Endodermal cell (in vitro differentiated cells): Measurements from ENCODE around the gene TMEM87B. TPM values are rescaled to one million over a fixed set of nuclear protein-coding genes. Genes with fewer than 3 reads are reported as not detected.
A peak's percentile ranks its signal among the peaks of the same experiment; 100 is the strongest.

Experiments used
- DNase-seq: peaks from one replicate; pipeline ENCODE4 v3.0.0-alpha.2; 2017
- H3K27ac ChIP-seq: 2 replicates; pipeline ENCODE4 v1.5.1; 2013; ENCODE audit warnings: mild to moderate bottlenecking, low read depth, low read length, moderate library complexity
- H3K27me3 ChIP-seq: 2 replicates; pipeline ENCODE4 v1.6.1; 2013; ENCODE audit warnings: mild to moderate bottlenecking, low read length, moderate library complexity; ENCODE audit not compliant: insufficient read depth, control insufficient read depth, poor library complexity, severe bottlenecking
- H3K36me3 ChIP-seq: 2 replicates; pipeline ENCODE4 v1.7.0; 2013; ENCODE audit warnings: mild to moderate bottlenecking, low read length, moderate library complexity; ENCODE audit not compliant: control insufficient read depth, insufficient read depth
- H3K4me1 ChIP-seq: one replicate; pipeline ENCODE4 v1.7.0; 2013; ENCODE audit warnings: low read length; ENCODE audit not compliant: control insufficient read depth, insufficient read depth
- H3K4me3 ChIP-seq: 2 replicates; pipeline ENCODE4 v1.5.1; 2013; ENCODE audit warnings: mild to moderate bottlenecking, low read length, moderate library complexity
- H3K9ac ChIP-seq: 2 replicates; pipeline ENCODE4 v1.6.1; 2013; ENCODE audit warnings: mild to moderate bottlenecking, low read length, moderate library complexity; ENCODE audit not compliant: poor library complexity, severe bottlenecking; ENCODE audit errors: extremely low read depth
- H3K9me3 ChIP-seq: 2 replicates; pipeline ENCODE4 v1.6.1; 2013; ENCODE audit warnings: mild to moderate bottlenecking, low read length, moderate library complexity; ENCODE audit not compliant: control insufficient read depth
- H3K27ac Mint-ChIP-seq: 2 replicates; pipeline ENCODE4 v1.8.0; 2020; ENCODE audit warnings: mixed read lengths
- H3K27me3 Mint-ChIP-seq: 2 replicates; pipeline ENCODE4 v1.8.0; 2021; ENCODE audit warnings: mild to moderate bottlenecking, mixed read lengths; ENCODE audit not compliant: insufficient read depth
- H3K36me3 Mint-ChIP-seq: 2 replicates; pipeline ENCODE4 v1.8.0; 2020; ENCODE audit warnings: low read depth, mixed read lengths
- H3K4me1 Mint-ChIP-seq: 2 replicates; pipeline ENCODE4 v1.8.0; 2020; ENCODE audit warnings: mixed read lengths
- H3K4me3 Mint-ChIP-seq: 2 replicates; pipeline ENCODE4 v1.8.0; 2020; ENCODE audit warnings: mild to moderate bottlenecking, moderate library complexity, mixed read lengths
- H3K9me3 Mint-ChIP-seq: 2 replicates; pipeline ENCODE4 v1.8.0; 2020; ENCODE audit warnings: mild to moderate bottlenecking, mixed read lengths
- CTCF ChIP-seq: fragments of 200-600 bp; sonication (generic); conservative IDR thresholded peaks from 2 replicates; pipeline ENCODE4 v1.5.0; 2021; ENCODE audit warnings: antibody characterized with exemption, mild to moderate bottlenecking
- WGBS, 2 experiments: methylation state at CpG; one replicate each; pipeline versions ENCODE4 v1.1.5 to v1.1.7; 2013; ENCODE audit warnings: missing lambda C conversion rate in 2 of 2, mixed read lengths in 1 of 2; ENCODE audit not compliant: insufficient coverage in 1 of 2, insufficient read length in 1 of 2; 5-methylcytosine and 5-hydroxymethylcytosine counted together
- total RNA-seq, 2 donors: library from RNA; stranded (reverse); fragmentation: NEBNext Ultra II Directional in 1 of 2; extraction: Animal tissue kit (Norgen Biotek cat#: 25700) in 1 of 2; gene quantifications; 2 replicates in 1 of 2; 3 replicates in 1 of 2; pipeline ENCODE4 v1.2.1, GENCODE V29; 2021

TMEM87B gene
- total RNA-seq, 2 donors from 2014 or later, result 20.2 to 22.3 TPM

GRCh38 chr2:112007493-112007892 lies 47.6 kb upstream of the TMEM87B start:
- peaks cover 62% of the 10 kb centered on the region for H3K36me3 Mint-ChIP-seq
- H3K4me1 Mint-ChIP-seq, result no peaks in the 10 kb centered on the region
- 98 to 100% methylated on average over 1 to 2 of the region's 2 CpGs for WGBS, 2 experiments
- Histone ChIP-seq H3K36me3 (peaks cover 89% of the 10 kb centered on the region), H3K27me3 (no peaks in the 10 kb centered on the region), H3K9me3 (no peaks in the 10 kb centered on the region), H3K27ac (no peak overlapping the region), H3K4me3 (no peak overlapping the region), H3K9ac (no peak overlapping the region), H3K4me1 (no peaks in the 10 kb centered on the region)
- no peak for TF ChIP-seq CTCF
- H3K9me3 Mint-ChIP-seq, result no peaks in the 10 kb centered on the region
- no peaks in the 10 kb centered on the region for H3K27me3 Mint-ChIP-seq
- no peak overlapping the region for H3K4me3 Mint-ChIP-seq
- peak overlapping the region; percentile 8 for H3K27ac Mint-ChIP-seq
- no peak for DNase-seq

- Mint-ChIP-seq H3K4me1 (no peaks in the 10 kb centered on the region), H3K36me3 (peaks cover 64% of the 10 kb centered on the region), H3K4me3 (no peak overlapping the region), H3K9me3 (no peaks in the 10 kb centered on the region), H3K27ac (no peak overlapping the region), H3K27me3 (no peaks in the 10 kb centered on the region)
- TF ChIP-seq CTCF, result no peak
- Histone ChIP-seq H3K27ac (no peak overlapping the region), H3K36me3 (peaks cover 88% of the 10 kb centered on the region), H3K4me1 (no peaks in the 10 kb centered on the region), H3K4me3 (no peak overlapping the region), H3K27me3 (no peaks in the 10 kb centered on the region), H3K9ac (no peak overlapping the region), H3K9me3 (no peaks in the 10 kb centered on the region)
- 92 to 100% methylated on average over 2 of the region's 2 CpGs for WGBS, 2 experiments
- DNase-seq, result no peak
These were observed 46.1 kb upstream of the TMEM87B start for GRCh38 chr2:112008910-112009485.

- H3K4me3 Mint-ChIP-seq, result no peak overlapping the region
- H3K27ac Mint-ChIP-seq, result no peak overlapping the region
- no peaks in the 10 kb centered on the region for H3K4me1 Mint-ChIP-seq
- no peaks in the 10 kb centered on the region for H3K9me3 ChIP-seq
- no peaks in the 10 kb centered on the region for H3K9me3 Mint-ChIP-seq
- no peak overlapping the region for H3K4me3 ChIP-seq
- no peaks in the 10 kb centered on the region for H3K4me1 ChIP-seq
- no peak for TF ChIP-seq CTCF
- no peaks in the 10 kb centered on the region for H3K27me3 ChIP-seq
- H3K36me3 Mint-ChIP-seq, result peaks cover 66% of the 10 kb centered on the region
- no peak for DNase-seq
- WGBS, 2 experiments, result 93 to 100% methylated on average over 5 to 10 of the region's 10 CpGs
- no peak overlapping the region for H3K9ac ChIP-seq
- H3K36me3 ChIP-seq, result peaks cover 88% of the 10 kb centered on the region
- H3K27ac ChIP-seq, result no peak overlapping the region
- H3K27me3 Mint-ChIP-seq, result no peaks in the 10 kb centered on the region
These were observed 44.3 kb upstream of the TMEM87B start for GRCh38 chr2:112010751-112011150.
